ENCODE measurements around the gene CHAT. TPM values are rescaled to one million over a fixed set of nuclear protein-coding genes. Genes with fewer than 3 reads are reported as not detected.

The CHAT gene
- total RNA-seq, 1 experiment from 2014 or later: not detected

DNA sequence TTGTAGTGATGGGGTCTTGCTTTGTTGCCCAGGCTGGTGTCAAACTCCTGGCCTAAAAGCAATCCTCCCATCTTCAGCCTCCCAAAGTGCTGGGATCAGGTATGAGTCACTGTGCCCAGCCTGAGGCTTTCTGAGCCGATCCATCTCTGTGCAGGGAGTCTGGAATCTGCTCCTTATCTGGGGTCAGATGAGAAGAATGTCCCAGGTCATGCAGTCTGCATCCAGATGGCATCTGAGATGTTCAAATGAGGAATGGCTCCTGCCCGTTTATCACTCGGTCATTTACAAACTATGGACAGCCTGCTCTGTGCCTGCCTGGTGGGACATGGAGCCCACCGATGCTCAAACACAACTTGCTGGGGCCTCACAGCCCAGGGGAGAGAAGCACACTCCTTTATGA, 14.9 kb upstream of the CHAT start:
- ChIA-PET RAD21 (ENCODE audit: low non-redundant PET in 1 of 2, low total read pairs in 2 of 2, uncharacterized antibody in 2 of 2, unreplicated experiment in 2 of 2) (no interaction called here), POLR2A (no interaction called here), CTCF (no interaction called here)
- no peaks in the 10 kb centered on the region for H4K20me1 ChIP-seq (ENCODE audit: insufficient read depth)
- no peak overlapping the region for H2AFZ ChIP-seq (ENCODE audit: low read depth, low read length, poor library complexity, severe bottlenecking)
- no peak for DNase-seq (ENCODE audit: low read depth, low spot score)
- H3K79me2 ChIP-seq (ENCODE audit: insufficient read depth, low read length): no peaks in the 10 kb centered on the region
- no peaks in the 10 kb centered on the region for H3K9me2 ChIP-seq (ENCODE audit: insufficient read depth)
- no peak overlapping the region for H3K9ac ChIP-seq (ENCODE audit: low read length)
- H3K4me3 ChIP-seq (replicated peaks in 1 of 2; ENCODE audit: low read depth in 1 of 2, low read length in 2 of 2): no peak overlapping the region
- H3K36me3 ChIP-seq (ENCODE audit: control insufficient read depth in 1 of 2, insufficient read depth in 2 of 2, low read length in 2 of 2): no peaks in the 10 kb centered on the region
- no peak overlapping the region for H3K27ac ChIP-seq (ENCODE audit: low read depth, low read length)
- H3K4me2 ChIP-seq (ENCODE audit: low read length): no peak overlapping the region
- H3K4me1 ChIP-seq (ENCODE audit: control insufficient read depth in 1 of 2, insufficient read depth in 2 of 2, low read length in 2 of 2): peaks cover 0 to 3% of the 10 kb centered on the region in 2 experiments; a peak in 1 of 4 replicates
- TF ChIP-seq SRF (IDR thresholded peaks at IDR 0.05; ENCODE audit: low read depth) (no peak), POLR2A (IDR thresholded peaks at IDR 0.05; ENCODE audit: borderline replicate concordance, extremely low read depth, insufficient read depth, insufficient read length) (no peak), ZFX (IDR thresholded peaks at IDR 0.05) (no peak), TCF7L2 (IDR thresholded peaks at IDR 0.05; ENCODE audit: borderline replicate concordance, extremely low read depth, insufficient read depth, insufficient read length) (no peak), YY1 (IDR thresholded peaks at IDR 0.05; ENCODE audit: extremely low read depth, insufficient replicate concordance, low read depth, low read length) (no peak), CTCF (IDR thresholded peaks at IDR 0.05 in 2 of 3, conservative IDR thresholded peaks at IDR 0.05 in 1 of 3; ENCODE audit: borderline replicate concordance in 1 of 3, insufficient read depth in 1 of 3, low read depth in 2 of 3, low read length in 2 of 3) (no peak)
- TF ChIP-seq, protein P1, sequence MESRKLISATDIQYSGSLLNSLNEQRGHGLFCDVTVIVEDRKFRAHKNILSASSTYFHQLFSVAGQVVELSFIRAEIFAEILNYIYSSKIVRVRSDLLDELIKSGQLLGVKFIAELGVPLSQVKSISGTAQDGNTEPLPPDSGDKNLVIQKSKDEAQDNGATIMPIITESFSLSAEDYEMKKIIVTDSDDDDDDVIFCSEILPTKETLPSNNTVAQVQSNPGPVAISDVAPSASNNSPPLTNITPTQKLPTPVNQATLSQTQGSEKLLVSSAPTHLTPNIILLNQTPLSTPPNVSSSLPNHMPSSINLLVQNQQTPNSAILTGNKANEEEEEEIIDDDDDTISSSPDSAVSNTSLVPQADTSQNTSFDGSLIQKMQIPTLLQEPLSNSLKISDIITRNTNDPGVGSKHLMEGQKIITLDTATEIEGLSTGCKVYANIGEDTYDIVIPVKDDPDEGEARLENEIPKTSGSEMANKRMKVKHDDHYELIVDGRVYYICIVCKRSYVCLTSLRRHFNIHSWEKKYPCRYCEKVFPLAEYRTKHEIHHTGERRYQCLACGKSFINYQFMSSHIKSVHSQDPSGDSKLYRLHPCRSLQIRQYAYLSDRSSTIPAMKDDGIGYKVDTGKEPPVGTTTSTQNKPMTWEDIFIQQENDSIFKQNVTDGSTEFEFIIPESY (IDR thresholded peaks at IDR 0.05; ENCODE audit: extremely low read depth, insufficient replicate concordance, low read length): no peak
- peaks cover 19% of the 10 kb centered on the region for H3K27me3 ChIP-seq (ENCODE audit: insufficient read depth, low read length)
- H3K9me3 ChIP-seq (ENCODE audit: control insufficient read depth in 1 of 2, insufficient read depth in 1 of 2, low read depth in 1 of 2, low read length in 2 of 2): no peaks in the 10 kb centered on the region
- ATAC-seq: no peak
- no TSS peak for BruUV-seq (replicated peaks)
- intact Hi-C loops (cut with micrococcal nuclease): no loop called here

Data from HCT116 (cell line).